Inflammatory macrophage (primary cell): ENCODE data around the gene ONECUT1.

ENCODE experiments used
- DNase-seq, 2 donors: peaks; one replicate each; pipeline ENCODE4 v3.0.0-alpha.2; 2020 to 2022

Gene ONECUT1

GRCh38 chr15:52796753-52797520 is 6.8 kb upstream of the ONECUT1 start:
- no peak for DNase-seq

GRCh38 chr15:52796228-52796521 is 6.0 kb upstream of the ONECUT1 start:
- no peak for DNase-seq

GRCh38 chr15:52795464-52796227 is 5.5 kb upstream of the ONECUT1 start:
- DNase-seq: no peak

- DNase-seq: no peak
Measured at GRCh38 chr15:52794665-52795463, 4.7 kb upstream of the ONECUT1 start.

- no peak for DNase-seq
Measured at GRCh38 chr15:52791776-52792175, 1.6 kb upstream of the ONECUT1 start.

- no peak for DNase-seq
Measured at GRCh38 chr15:52790941-52791751, 1.0 kb upstream of the ONECUT1 start.

- no peak for DNase-seq
Measured at GRCh38 chr15:52789601-52790168, 451 bp downstream of the ONECUT1 start.

- DNase-seq: no peak
Measured at GRCh38 chr15:52789008-52789600, 1.0 kb downstream of the ONECUT1 start.

- DNase-seq: no peak
Measured at GRCh38 chr15:52788099-52788986, 1.8 kb downstream of the ONECUT1 start.

GRCh38 chr15:52787549-52788098 is 2.5 kb downstream of the ONECUT1 start:
- DNase-seq: no peak

GRCh38 chr15:52787123-52787503 is 3.0 kb downstream of the ONECUT1 start:
- no peak for DNase-seq

- no peak for DNase-seq
Measured at GRCh38 chr15:52786436-52787122, 3.6 kb downstream of the ONECUT1 start.

- DNase-seq: no peak
Measured at GRCh38 chr15:52785672-52786406, 4.3 kb downstream of the ONECUT1 start.

- no peak for DNase-seq
Measured at GRCh38 chr15:52784799-52785671, 5.1 kb downstream of the ONECUT1 start.

- no peak for DNase-seq
Measured at GRCh38 chr15:52783929-52784798, 6.0 kb downstream of the ONECUT1 start.

- peak; percentile 36 to 62 for DNase-seq
Measured at GRCh38 chr15:52783191-52783829, 6.8 kb downstream of the ONECUT1 start.
